Measurements from ENCODE around the gene PRKCZ.

Gene PRKCZ

GRCh38 chr1:2175055-2175414 lies 124.8 kb downstream of the PRKCZ start:
- Histone ChIP-seq H3K9ac (no peak overlapping the region), H3K36me3 (ENCODE audit: control insufficient read depth, insufficient read depth, low read length) (no peaks in the 10 kb centered on the region), H3K4me1 (no peaks in the 10 kb centered on the region), H3K27me3 (ENCODE audit: control insufficient read depth, insufficient read depth, low read length) (no peaks in the 10 kb centered on the region), H2AFZ (no peak overlapping the region), H3K9me3 (ENCODE audit: control insufficient read depth, low read length) (no peaks in the 10 kb centered on the region), H3K4me2 (ENCODE audit: low read length) (no peak overlapping the region), H3K27ac (no peak overlapping the region), H3K79me2 (no peaks in the 10 kb centered on the region), H3K4me3 (ENCODE audit: low read depth, low read length) (no peak overlapping the region)
- no peak for TF ChIP-seq CTCF (IDR thresholded peaks at IDR 0.05)

- Histone ChIP-seq H3K79me2 (no peaks in the 10 kb centered on the region), H3K4me3 (ENCODE audit: low read depth, low read length) (no peak overlapping the region), H3K27ac (no peak overlapping the region), H3K36me3 (ENCODE audit: control insufficient read depth, insufficient read depth, low read length) (no peaks in the 10 kb centered on the region), H3K9ac (no peak overlapping the region), H2AFZ (no peak overlapping the region), H3K9me3 (ENCODE audit: control insufficient read depth, low read length) (no peaks in the 10 kb centered on the region), H3K27me3 (ENCODE audit: control insufficient read depth, insufficient read depth, low read length) (no peaks in the 10 kb centered on the region), H3K4me2 (ENCODE audit: low read length) (no peak overlapping the region), H3K4me1 (no peaks in the 10 kb centered on the region)
- TF ChIP-seq CTCF (IDR thresholded peaks at IDR 0.05) = no peak
Observed at GRCh38 chr1:2175681-2176454, 125.7 kb downstream of the PRKCZ start.

- no peak overlapping the region for H2AFZ ChIP-seq
- no peaks in the 10 kb centered on the region for H3K9me3 ChIP-seq (ENCODE audit: control insufficient read depth, low read length)
- H3K79me2 ChIP-seq = no peaks in the 10 kb centered on the region
- H3K27ac ChIP-seq = no peak overlapping the region
- no peak overlapping the region for H3K4me2 ChIP-seq (ENCODE audit: low read length)
- H3K27me3 ChIP-seq (ENCODE audit: control insufficient read depth, insufficient read depth, low read length) = no peaks in the 10 kb centered on the region
- no peak for TF ChIP-seq CTCF (IDR thresholded peaks at IDR 0.05)
- no peak overlapping the region for H3K9ac ChIP-seq
- H3K4me1 ChIP-seq = no peaks in the 10 kb centered on the region
- H3K4me3 ChIP-seq (ENCODE audit: low read depth, low read length) = no peak overlapping the region
- H3K36me3 ChIP-seq (ENCODE audit: control insufficient read depth, insufficient read depth, low read length) = no peaks in the 10 kb centered on the region
Observed at GRCh38 chr1:2176615-2177014, 126.4 kb downstream of the PRKCZ start.

- Histone ChIP-seq H3K4me3 (ENCODE audit: low read depth, low read length) (no peak overlapping the region), H3K4me2 (ENCODE audit: low read length) (no peak overlapping the region), H3K4me1 (no peaks in the 10 kb centered on the region), H3K79me2 (no peaks in the 10 kb centered on the region), H3K27me3 (ENCODE audit: control insufficient read depth, insufficient read depth, low read length) (no peaks in the 10 kb centered on the region), H3K9ac (no peak overlapping the region), H3K36me3 (ENCODE audit: control insufficient read depth, insufficient read depth, low read length) (no peaks in the 10 kb centered on the region), H3K27ac (no peak overlapping the region), H2AFZ (no peak overlapping the region), H3K9me3 (ENCODE audit: control insufficient read depth, low read length) (no peaks in the 10 kb centered on the region)
- no peak for TF ChIP-seq CTCF (IDR thresholded peaks at IDR 0.05)
Observed at GRCh38 chr1:2177541-2177940, 127.3 kb downstream of the PRKCZ start.

- Histone ChIP-seq H3K9me3 (ENCODE audit: control insufficient read depth, low read length) (no peaks in the 10 kb centered on the region), H2AFZ (no peak overlapping the region), H3K27ac (no peak overlapping the region), H3K9ac (no peak overlapping the region), H3K79me2 (no peaks in the 10 kb centered on the region), H3K4me2 (ENCODE audit: low read length) (no peak overlapping the region), H3K4me1 (no peaks in the 10 kb centered on the region), H3K36me3 (ENCODE audit: control insufficient read depth, insufficient read depth, low read length) (no peaks in the 10 kb centered on the region), H3K27me3 (ENCODE audit: control insufficient read depth, insufficient read depth, low read length) (no peaks in the 10 kb centered on the region), H3K4me3 (ENCODE audit: low read depth, low read length) (no peak overlapping the region)
- TF ChIP-seq CTCF (IDR thresholded peaks at IDR 0.05) = no peak
Observed at GRCh38 chr1:2177946-2178538, 127.8 kb downstream of the PRKCZ start.

Measured in parathyroid adenoma (tissue), 2 donors.